Pericardium fibroblast (primary cell): ENCODE results near the gene OR51G2. TPM values are rescaled to one million over a fixed set of nuclear protein-coding genes. Genes with fewer than 3 reads are reported as not detected.

ENCODE experiments used
- total RNA-seq: library from RNA; depleted of rRNA; stranded (reverse); fragments of >200 nt; gene quantifications from 2 replicates; pipeline ENCODE4 v1.2.3, GENCODE V29; 2015

OR51G2 gene, protein sequence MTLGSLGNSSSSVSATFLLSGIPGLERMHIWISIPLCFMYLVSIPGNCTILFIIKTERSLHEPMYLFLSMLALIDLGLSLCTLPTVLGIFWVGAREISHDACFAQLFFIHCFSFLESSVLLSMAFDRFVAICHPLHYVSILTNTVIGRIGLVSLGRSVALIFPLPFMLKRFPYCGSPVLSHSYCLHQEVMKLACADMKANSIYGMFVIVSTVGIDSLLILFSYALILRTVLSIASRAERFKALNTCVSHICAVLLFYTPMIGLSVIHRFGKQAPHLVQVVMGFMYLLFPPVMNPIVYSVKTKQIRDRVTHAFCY
- not detected in 2 replicates for total RNA-seq

DNA sequence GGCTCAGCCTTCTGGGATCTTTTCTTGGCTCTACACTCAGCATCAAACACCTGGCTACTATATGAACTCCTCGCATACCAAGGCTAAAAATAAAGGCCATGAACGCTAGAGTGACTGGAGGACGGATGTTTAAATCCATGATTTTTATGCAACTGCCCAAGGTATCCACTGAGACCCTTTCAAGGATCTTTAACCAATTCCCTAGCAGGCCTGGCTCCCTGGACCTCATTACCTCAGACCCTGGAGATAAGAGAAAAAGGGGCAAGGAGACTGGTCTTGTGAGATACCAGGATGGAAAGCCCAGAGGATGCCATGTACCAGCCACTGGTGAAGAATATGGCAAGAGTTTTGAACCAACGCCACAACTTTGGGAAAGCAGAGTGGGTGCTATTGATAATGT, at the start of gene OR51G2:
OR51G2 (minus strand) TSS at position 101 of the 400 bp plus-strand sequence. CDS start 3,687 bp downstream, outside the sequence.

DNA sequence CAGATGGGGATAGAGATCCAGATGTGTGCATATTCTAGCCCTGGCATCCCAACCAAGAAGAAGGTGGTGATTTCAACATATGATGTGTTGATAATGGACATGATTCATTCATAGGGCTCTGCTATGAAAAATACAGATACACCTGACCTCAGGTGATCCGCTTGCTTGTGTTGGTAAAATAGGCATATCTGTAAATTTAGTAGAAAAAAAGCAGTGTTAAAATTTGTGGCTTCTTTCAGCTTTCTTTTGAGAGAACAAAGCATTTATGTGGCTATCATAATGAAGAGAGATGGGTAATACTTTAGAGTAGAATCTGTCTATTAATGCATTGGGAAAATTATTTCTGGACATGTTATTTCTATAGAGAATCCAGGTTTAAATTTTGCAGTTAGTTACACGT, 36.5 kb upstream of the OR51G2 start, which contains the start of gene OR51A2:
OR51A2 (minus strand) TSS at position 101 of the 400 bp plus-strand sequence; CDS start at position 101, 0 bp downstream.

DNA sequence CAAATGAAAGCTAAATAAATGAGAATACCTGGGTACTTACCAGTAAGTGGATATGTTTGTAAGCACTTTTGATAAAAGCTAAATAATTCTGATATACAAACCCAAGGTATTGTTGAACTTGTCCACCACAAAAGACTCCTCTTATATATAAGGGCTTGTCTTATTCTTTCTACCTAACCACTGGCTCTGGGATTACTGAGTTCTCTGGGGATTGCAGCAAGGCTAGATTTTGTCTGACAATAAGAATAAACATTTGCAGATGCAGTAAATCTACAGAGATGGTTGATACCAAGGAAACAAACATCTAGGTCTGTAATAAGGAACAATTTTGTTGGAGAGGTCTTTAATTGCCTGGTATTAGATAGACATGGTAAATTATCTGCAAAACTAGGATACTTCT, 28.4 kb upstream of the OR51G2 start, which contains the start of gene OR51A4:
OR51A4 (minus strand) TSS at position 101 of the 400 bp plus-strand sequence. CDS start 505 bp downstream, outside the sequence.

DNA sequence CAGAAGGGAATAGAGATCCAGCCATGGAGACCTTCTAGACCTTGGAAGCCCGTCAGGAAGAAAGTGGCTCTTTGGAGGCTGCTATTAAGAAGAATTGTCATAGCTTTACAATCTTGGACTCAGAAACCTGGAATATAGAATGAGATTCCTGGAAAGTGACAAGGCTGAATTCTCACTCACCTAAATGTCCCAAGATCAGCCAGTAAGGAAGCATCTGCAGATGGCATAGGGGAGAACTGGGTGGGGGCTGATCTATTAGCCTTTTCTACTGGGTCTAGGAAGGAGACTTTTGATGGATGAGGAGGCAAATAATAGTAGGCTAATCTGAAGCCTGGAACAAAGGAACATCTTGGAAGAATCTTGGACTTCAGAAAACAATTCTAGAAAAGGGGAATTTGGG, 5.1 kb upstream of the OR51G2 start, which contains the start of gene OR51G1:
OR51G1 (minus strand) TSS at position 101 of the 400 bp plus-strand sequence; CDS start at position 101, 0 bp downstream.

DNA sequence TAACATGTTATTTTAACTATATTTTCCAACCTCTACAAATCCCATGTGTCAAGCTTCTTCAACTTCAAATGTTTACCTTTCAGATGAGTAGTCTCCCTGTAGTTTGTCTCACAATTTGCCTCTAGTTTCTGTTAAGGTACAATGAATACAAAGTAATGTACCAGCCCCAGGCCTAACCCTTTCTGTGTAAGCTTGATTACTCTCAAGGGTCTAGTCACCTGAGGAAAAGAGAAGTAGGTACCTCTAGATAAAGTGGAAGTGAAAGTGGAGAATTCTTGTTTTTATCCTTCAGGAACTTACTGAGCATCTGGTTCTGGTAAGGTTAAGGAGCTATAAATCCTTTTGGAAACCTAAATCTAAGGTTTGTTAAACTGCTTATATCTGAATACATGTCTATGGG, 15.7 kb downstream of the OR51G2 start, which contains the start of gene OR51A7:
OR51A7 (plus strand) TSS at position 300 of the 400 bp plus-strand sequence. CDS start 3,587 bp downstream, outside the sequence.

DNA sequence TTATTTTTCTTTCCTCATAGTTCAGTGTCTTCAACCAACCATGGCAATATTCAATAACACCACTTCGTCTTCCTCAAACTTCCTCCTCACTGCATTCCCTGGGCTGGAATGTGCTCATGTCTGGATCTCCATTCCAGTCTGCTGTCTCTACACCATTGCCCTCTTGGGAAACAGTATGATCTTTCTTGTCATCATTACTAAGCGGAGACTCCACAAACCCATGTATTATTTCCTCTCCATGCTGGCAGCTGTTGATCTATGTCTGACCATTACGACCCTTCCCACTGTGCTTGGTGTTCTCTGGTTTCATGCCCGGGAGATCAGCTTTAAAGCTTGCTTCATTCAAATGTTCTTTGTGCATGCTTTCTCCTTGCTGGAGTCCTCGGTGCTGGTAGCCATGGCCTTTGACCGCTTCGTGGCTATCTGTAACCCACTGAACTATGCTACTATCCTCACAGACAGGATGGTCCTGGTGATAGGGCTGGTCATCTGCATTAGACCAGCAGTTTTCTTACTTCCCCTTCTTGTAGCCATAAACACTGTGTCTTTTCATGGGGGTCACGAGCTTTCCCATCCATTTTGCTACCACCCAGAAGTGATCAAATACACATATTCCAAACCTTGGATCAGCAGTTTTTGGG, 37.2 kb downstream of the OR51G2 start, which contains the start of gene OR51T1:
OR51T1 (plus strand) TSS at position 41 of the 641 bp plus-strand sequence; CDS start at position 41, 0 bp downstream.

Other genes with a start within 250 kb of the OR51G2 start
- gene OR51E2, start 221.5 kb downstream of the OR51G2 start, total RNA-seq, result not detected in 2 replicates
- not detected in 2 replicates for gene MMP26, start 214.6 kb downstream of the OR51G2 start, total RNA-seq
- not detected in 2 replicates for gene OR51F1, start 149.4 kb downstream of the OR51G2 start, total RNA-seq
- not detected in 2 replicates for gene OR52R1, start 115.0 kb downstream of the OR51G2 start, total RNA-seq
- gene OR51F2, start 98.0 kb downstream of the OR51G2 start, total RNA-seq, result not detected in 2 replicates
- not detected in 2 replicates for gene OR51S1, start 70.1 kb downstream of the OR51G2 start, total RNA-seq
- not detected in 2 replicates for gene OR51T1, start 37.5 kb downstream of the OR51G2 start, total RNA-seq
- gene OR51A7, start 15.6 kb downstream of the OR51G2 start, total RNA-seq, result not detected in 2 replicates
- not detected in 2 replicates for gene OR51G1, start 5.0 kb upstream of the OR51G2 start, total RNA-seq
- gene OR51A4, start 28.3 kb upstream of the OR51G2 start, total RNA-seq, result not detected in 2 replicates
- not detected in 2 replicates for gene OR51A2, start 36.4 kb upstream of the OR51G2 start, total RNA-seq
- not detected in 2 replicates for gene OR51L1, start 75.5 kb upstream of the OR51G2 start, total RNA-seq
- not detected in 2 replicates for gene OR52J3, start 127.2 kb upstream of the OR51G2 start, total RNA-seq
- gene OR52E2, start 140.3 kb upstream of the OR51G2 start, total RNA-seq, result not detected in 2 replicates
- gene OR52E1, start 150.2 kb upstream of the OR51G2 start, total RNA-seq, result not detected in 2 replicates
- not detected in 2 replicates for gene OR52A5, start 219.0 kb upstream of the OR51G2 start, total RNA-seq
- not detected in 2 replicates for gene OR52A1, start 235.4 kb upstream of the OR51G2 start, total RNA-seq